Measurements from ENCODE around the gene BICRA. TPM values are rescaled to one million over a fixed set of nuclear protein-coding genes. Genes with fewer than 3 reads are reported as not detected.
"Not testable (repeated sequence)": the region's sequence is repeated elsewhere in the genome, so short reads cannot be mapped to it uniquely, and the experiment has no call there.

BICRA gene
- total RNA-seq, 1 donor from 2014 or later, result 7.8 TPM

- peak overlapping the region; percentile 63 for H3K4me3 ChIP-seq
- no peaks in the 10 kb centered on the region for H3K9me3 ChIP-seq (replicated peaks)
- no peaks in the 10 kb centered on the region for H3K36me3 ChIP-seq
- no peak for TF ChIP-seq CTCF (IDR thresholded peaks at IDR 0.05; ENCODE audit: borderline replicate concordance)
- DNase-seq, result no peak
- intact Hi-C loops (cut with micrococcal nuclease), result no loop called here
- peaks cover 13% of the 10 kb centered on the region for H3K27me3 ChIP-seq (ENCODE audit: low read depth)
- no peak overlapping the region for H3K27ac ChIP-seq (replicated peaks)
- H3K4me1 ChIP-seq, result peaks cover 4% of the 10 kb centered on the region
These were observed 36.3 kb upstream of the BICRA start for GRCh38 chr19:47572635-47573034.

- DNase-seq, result peak; percentile 64
- no peak within 1 kb of the TSS for H3K27ac ChIP-seq (replicated peaks)
These were observed 35.6 kb upstream of the BICRA start, which contains the start of gene ZNF541 for GRCh38 chr19:47573071-47574026. ZNF541 (minus strand) TSS chr19:47573148; CDS start chr19:47555856, 17,292 bp downstream.

GRCh38 chr19:47580397-47580796 is 28.5 kb upstream of the BICRA start:
- intact Hi-C loops (cut with micrococcal nuclease), result no loop called here
- DNase-seq, result no peak
- no peaks in the 10 kb centered on the region for H3K9me3 ChIP-seq (replicated peaks)
- H3K4me1 ChIP-seq, result no peaks in the 10 kb centered on the region
- no peak overlapping the region for H3K4me3 ChIP-seq
- TF ChIP-seq CTCF (IDR thresholded peaks at IDR 0.05; ENCODE audit: borderline replicate concordance), result no peak
- H3K27me3 ChIP-seq (ENCODE audit: low read depth), result no peaks in the 10 kb centered on the region
- H3K36me3 ChIP-seq, result no peaks in the 10 kb centered on the region
- no peak overlapping the region for H3K27ac ChIP-seq (replicated peaks)

More at GRCh38 chr19:47573071-47574026, 35.6 kb upstream of the BICRA start, which contains the start of gene ZNF541:
- Histone ChIP-seq H3K27me3 (ENCODE audit: low read depth) (peaks cover 13% of the 10 kb centered on the region), H3K4me1 (peaks cover 4% of the 10 kb centered on the region), H3K4me3 (peak within 1 kb of the TSS; percentile 63), H3K9me3 (replicated peaks) (no peaks in the 10 kb centered on the region), H3K36me3 (no peaks in the 10 kb centered on the region)
- intact Hi-C loops (cut with micrococcal nuclease), result no loop called here
- TF ChIP-seq CTCF (IDR thresholded peaks at IDR 0.05; ENCODE audit: borderline replicate concordance), result no peak

- Histone ChIP-seq H3K9me3 (replicated peaks) (peaks cover 12% of the 10 kb centered on the region), H3K27me3 (ENCODE audit: low read depth) (no peaks in the 10 kb centered on the region), H3K27ac (replicated peaks) (peak overlapping the region; percentile 12), H3K4me1 (no peaks in the 10 kb centered on the region), H3K36me3 (no peaks in the 10 kb centered on the region), H3K4me3 (no peak overlapping the region)
- no peak for TF ChIP-seq CTCF (IDR thresholded peaks at IDR 0.05; ENCODE audit: borderline replicate concordance)
- intact Hi-C loops (cut with micrococcal nuclease), result no loop called here
- no peak for DNase-seq
These were observed 27.2 kb upstream of the BICRA start for GRCh38 chr19:47581605-47582319.

- DNase-seq, result no peak
- no peak for TF ChIP-seq CTCF (IDR thresholded peaks at IDR 0.05; ENCODE audit: borderline replicate concordance)
- H3K4me3 ChIP-seq, result no peak overlapping the region
- no peaks in the 10 kb centered on the region for H3K4me1 ChIP-seq
- no peaks in the 10 kb centered on the region for H3K36me3 ChIP-seq
- no peaks in the 10 kb centered on the region for H3K27me3 ChIP-seq (ENCODE audit: low read depth)
- intact Hi-C loops (cut with micrococcal nuclease), result no loop called here
- peaks cover 14% of the 10 kb centered on the region for H3K9me3 ChIP-seq (replicated peaks)
- peak overlapping the region; percentile 18 for H3K27ac ChIP-seq (replicated peaks)
These were observed 26.5 kb upstream of the BICRA start for GRCh38 chr19:47582320-47582909.

GRCh38 chr19:47583161-47583560 is 25.8 kb upstream of the BICRA start:
- H3K27me3 ChIP-seq (ENCODE audit: low read depth); H3K27ac ChIP-seq (replicated peaks); H3K4me1 ChIP-seq; H3K4me3 ChIP-seq; intact Hi-C loops (cut with micrococcal nuclease); H3K36me3 ChIP-seq; DNase-seq: not testable (repeated sequence)
- peaks cover 14% of the 10 kb centered on the region for H3K9me3 ChIP-seq (replicated peaks)

All from left ventricle myocardium inferior (tissue), 1 donor.